HAP-1 (cell line): ENCODE measurements around the gene TRPC1.

Source experiments
- DNase-seq, 2 experiments: peaks; one replicate each; pipeline ENCODE4 v3.0.0-alpha.2; 2016 to 2020; ENCODE audit warnings: low spot score in 2 of 2
- H3K27me3 ChIP-seq: fragments of 250-450 bp; sonication (Bioruptor Pico); 2 replicates; pipeline ENCODE4 v1.5.1; 2020; ENCODE audit warnings: low read depth, mild to moderate bottlenecking, moderate library complexity
- H3K36me3 ChIP-seq: fragments of 250-450 bp; sonication (Bioruptor Pico); replicated peaks from 2 replicates; pipeline ENCODE4 v1.5.1; 2020; ENCODE audit warnings: mild to moderate bottlenecking
- H3K4me1 ChIP-seq: fragments of 250-450 bp; sonication (Bioruptor Pico); 2 replicates; pipeline ENCODE4 v1.5.1; 2020; ENCODE audit warnings: mild to moderate bottlenecking
- H3K4me3 ChIP-seq: fragments of 250-450 bp; sonication (Bioruptor Pico); 2 replicates; pipeline ENCODE4 v1.5.1; 2020; ENCODE audit warnings: mild to moderate bottlenecking, moderate library complexity
- H3K9me3 ChIP-seq: fragments of 250-450 bp; sonication (Bioruptor Pico); 2 replicates; pipeline ENCODE4 v1.5.1; 2020; ENCODE audit warnings: mild to moderate bottlenecking, moderate library complexity
- in situ Hi-C: fragments of 300-500 bp; cut with MboI; formaldehyde crosslinking; loops from 3 replicates; pipeline ENCODE4 v1.14.3; 2020; ENCODE audit warnings: low sequenced_read_pairs, inconsistent platforms, mixed read lengths

Gene TRPC1

GRCh38 chr3:142819179-142819578 is 95.3 kb downstream of the TRPC1 start:
- in situ Hi-C loops = no loop called here
- DNase-seq = no peak
- Histone ChIP-seq H3K4me1 (peaks cover 10% of the 10 kb centered on the region), H3K4me3 (no peak overlapping the region), H3K9me3 (no peaks in the 10 kb centered on the region), H3K36me3 (no peaks in the 10 kb centered on the region; the same call in 1 of the 2 replicates), H3K27me3 (no peaks in the 10 kb centered on the region)

- Histone ChIP-seq H3K9me3 (no peaks in the 10 kb centered on the region), H3K36me3 (no peaks in the 10 kb centered on the region), H3K27me3 (no peaks in the 10 kb centered on the region), H3K4me3 (no peak overlapping the region), H3K4me1 (peaks cover 4% of the 10 kb centered on the region)
- peak; percentile 72 to 89 for DNase-seq
- in situ Hi-C loops = loop anchor here (5.0 kb wide), 1 partner anchor 163 kb away; no protein-coding TSS in a partner anchor
Observed at GRCh38 chr3:142828703-142829305, 105.0 kb downstream of the TRPC1 start.

- Histone ChIP-seq H3K4me3 (no peak overlapping the region), H3K9me3 (no peaks in the 10 kb centered on the region), H3K36me3 (no peaks in the 10 kb centered on the region; the same call in 1 of the 2 replicates), H3K4me1 (no peaks in the 10 kb centered on the region), H3K27me3 (no peaks in the 10 kb centered on the region)
- in situ Hi-C loops = no loop called here
- DNase-seq = no peak
Observed at GRCh38 chr3:142837526-142837925, 113.7 kb downstream of the TRPC1 start.

- H3K36me3 ChIP-seq = no peaks in the 10 kb centered on the region; the same call in 1 of the 2 replicates
- H3K4me1 ChIP-seq = no peaks in the 10 kb centered on the region
- no peak for DNase-seq
- in situ Hi-C loops = no loop called here
- no peaks in the 10 kb centered on the region for H3K27me3 ChIP-seq
- H3K4me3 ChIP-seq = no peak overlapping the region
- no peaks in the 10 kb centered on the region for H3K9me3 ChIP-seq
Observed at GRCh38 chr3:142839831-142840230, 116.0 kb downstream of the TRPC1 start.

GRCh38 chr3:142844339-142844977 is 120.6 kb downstream of the TRPC1 start:
- Histone ChIP-seq H3K27me3 (no peaks in the 10 kb centered on the region), H3K9me3 (no peaks in the 10 kb centered on the region), H3K36me3 (no peaks in the 10 kb centered on the region), H3K4me1 (no peaks in the 10 kb centered on the region; the same call in 1 of the 2 replicates), H3K4me3 (no peak overlapping the region)
- in situ Hi-C loops = no loop called here
- DNase-seq = peak in 1 of 2 experiments; percentile 30

GRCh38 chr3:142846779-142847577 is 123.1 kb downstream of the TRPC1 start:
- no peaks in the 10 kb centered on the region for H3K27me3 ChIP-seq
- no peak for DNase-seq
- H3K4me3 ChIP-seq = no peak overlapping the region
- in situ Hi-C loops = no loop called here
- H3K9me3 ChIP-seq = no peaks in the 10 kb centered on the region
- H3K4me1 ChIP-seq = no peaks in the 10 kb centered on the region; the same call in 1 of the 2 replicates
- no peaks in the 10 kb centered on the region for H3K36me3 ChIP-seq

GRCh38 chr3:142849148-142849547 is 125.3 kb downstream of the TRPC1 start:
- Histone ChIP-seq H3K36me3 (no peaks in the 10 kb centered on the region), H3K4me3 (no peak overlapping the region), H3K4me1 (no peaks in the 10 kb centered on the region; the same call in 1 of the 2 replicates), H3K27me3 (no peaks in the 10 kb centered on the region), H3K9me3 (no peaks in the 10 kb centered on the region)
- in situ Hi-C loops = no loop called here
- DNase-seq = no peak

- H3K4me3 ChIP-seq = no peak overlapping the region
- H3K4me1 ChIP-seq = no peaks in the 10 kb centered on the region; the same call in 1 of the 2 replicates
- no peaks in the 10 kb centered on the region for H3K27me3 ChIP-seq
- DNase-seq = no peak
- in situ Hi-C loops = no loop called here
- no peaks in the 10 kb centered on the region for H3K9me3 ChIP-seq
- H3K36me3 ChIP-seq = no peaks in the 10 kb centered on the region; the same call in 1 of the 2 replicates
Observed at GRCh38 chr3:142850395-142851023, 126.7 kb downstream of the TRPC1 start.

- Histone ChIP-seq H3K4me1 (no peaks in the 10 kb centered on the region; the same call in 1 of the 2 replicates), H3K4me3 (no peak overlapping the region), H3K36me3 (no peaks in the 10 kb centered on the region; the same call in 1 of the 2 replicates), H3K9me3 (no peaks in the 10 kb centered on the region), H3K27me3 (no peaks in the 10 kb centered on the region)
- in situ Hi-C loops = no loop called here
- no peak for DNase-seq
Observed at GRCh38 chr3:142852009-142852408, 128.2 kb downstream of the TRPC1 start.

GRCh38 chr3:142853270-142854168 is 129.7 kb downstream of the TRPC1 start:
- no peaks in the 10 kb centered on the region; the same call in 1 of the 2 replicates for H3K36me3 ChIP-seq
- no peak for DNase-seq
- H3K4me3 ChIP-seq = no peak overlapping the region

GRCh38 chr3:142857056-142857455 is 133.2 kb downstream of the TRPC1 start:
- Histone ChIP-seq H3K9me3 (no peaks in the 10 kb centered on the region), H3K4me3 (no peak overlapping the region), H3K4me1 (no peaks in the 10 kb centered on the region), H3K27me3 (no peaks in the 10 kb centered on the region), H3K36me3 (no peaks in the 10 kb centered on the region; the same call in 1 of the 2 replicates)
- peak in 1 of 2 experiments; percentile 17 for DNase-seq
- in situ Hi-C loops = no loop called here

More at GRCh38 chr3:142853270-142854168, 129.7 kb downstream of the TRPC1 start:
- Histone ChIP-seq H3K9me3 (no peaks in the 10 kb centered on the region), H3K27me3 (no peaks in the 10 kb centered on the region), H3K4me1 (no peaks in the 10 kb centered on the region; the same call in 1 of the 2 replicates)
- in situ Hi-C loops = no loop called here
